Thoracic aorta (tissue), 2 donors: Measurements from ENCODE around the gene ANKMY1. TPM values are rescaled to one million over a fixed set of nuclear protein-coding genes. Genes with fewer than 3 reads are reported as not detected.

Experiments used
- ATAC-seq: fragments of 150-250 bp; one replicate; pipeline ENCODE4 v1.8.0; 2017; ENCODE audit warnings: low read depth; ENCODE audit not compliant: insufficient number of reproducible peaks, low FRiP score
- DNase-seq: peaks from one replicate; pipeline ENCODE4 v3.0.0-alpha.2; 2020; ENCODE audit warnings: low spot score
- H3K27ac ChIP-seq, 2 donors: fragments of 200-600 bp; sonication (generic); 1 replicate in 1 of 2; 2 replicates in 1 of 2; pipeline ENCODE4 v1.5.1; 2016; ENCODE audit warnings: mild to moderate bottlenecking in 2 of 2, moderate library complexity in 2 of 2
- H3K27me3 ChIP-seq: fragments of 200-600 bp; sonication (generic); replicated peaks from 2 replicates; pipeline ENCODE4 v1.6.0; 2016; ENCODE audit warnings: mild to moderate bottlenecking; ENCODE audit not compliant: insufficient read depth
- H3K36me3 ChIP-seq: fragments of 200-600 bp; sonication (generic); one replicate; pipeline ENCODE4 v1.5.1; 2016
- H3K4me1 ChIP-seq, 2 donors: fragments of 200-600 bp; sonication (generic); 1 replicate in 1 of 2; 2 replicates in 1 of 2; pipeline versions ENCODE4 v1.5.1 to v1.6.0; 2016; ENCODE audit warnings: low read depth in 2 of 2, mild to moderate bottlenecking in 1 of 2; ENCODE audit not compliant: control insufficient read depth in 1 of 2
- H3K4me3 ChIP-seq: fragments of 200-600 bp; sonication (generic); 2 replicates; pipeline ENCODE4 v1.5.1; 2016; ENCODE audit warnings: mild to moderate bottlenecking
- H3K9me3 ChIP-seq: fragments of 200-600 bp; sonication (generic); 2 replicates; pipeline ENCODE4 v1.5.1; 2016
- total RNA-seq, 2 donors: library from RNA; depleted of rRNA; stranded (reverse); fragments of >200 nt; gene quantifications; one replicate each; pipeline versions ENCODE4 v1.1.0 to v1.2.3, GENCODE V29; 2016
- TF ChIP-seq, protein P1 (sequence below): fragments of 200-600 bp; sonication (generic); IDR thresholded peaks from one replicate; pipeline ENCODE4 v1.5.1; 2019; ENCODE audit warnings: antibody characterized with exemption

Gene ANKMY1
- total RNA-seq, 2 donors from 2014 or later: 20.0 to 44.8 TPM

DNA sequence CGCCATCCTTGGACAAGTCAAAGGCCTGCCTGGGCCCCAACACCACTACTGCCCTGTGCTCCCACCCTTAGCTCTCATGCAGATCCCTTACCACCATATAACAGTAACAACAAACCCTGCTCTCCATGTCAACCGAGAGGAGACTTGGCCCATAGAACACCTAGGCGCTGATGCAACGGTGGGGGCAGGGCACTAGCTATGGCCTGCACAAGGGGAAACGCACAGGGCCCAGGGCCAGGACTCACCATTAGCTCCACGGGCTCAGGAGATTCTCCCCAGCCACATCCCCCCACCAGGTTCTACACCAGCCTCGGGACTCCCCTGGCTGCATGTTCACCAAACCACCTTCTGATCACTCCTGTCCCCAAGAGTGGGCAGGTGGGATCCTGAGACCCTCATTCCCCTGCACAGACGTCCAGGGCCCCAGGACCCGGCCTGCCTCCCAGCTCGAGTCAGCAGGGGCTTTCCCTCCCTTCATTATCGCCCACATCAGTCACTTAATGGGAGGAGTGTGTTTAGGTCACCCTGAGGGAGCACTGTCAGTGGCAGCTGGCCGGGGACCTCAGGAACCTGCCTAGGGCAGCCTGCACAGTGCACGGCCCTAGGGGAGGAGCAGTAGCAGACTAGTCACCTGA is 29.3 kb downstream of the ANKMY1 start:
- DNase-seq: no peak

DNA sequence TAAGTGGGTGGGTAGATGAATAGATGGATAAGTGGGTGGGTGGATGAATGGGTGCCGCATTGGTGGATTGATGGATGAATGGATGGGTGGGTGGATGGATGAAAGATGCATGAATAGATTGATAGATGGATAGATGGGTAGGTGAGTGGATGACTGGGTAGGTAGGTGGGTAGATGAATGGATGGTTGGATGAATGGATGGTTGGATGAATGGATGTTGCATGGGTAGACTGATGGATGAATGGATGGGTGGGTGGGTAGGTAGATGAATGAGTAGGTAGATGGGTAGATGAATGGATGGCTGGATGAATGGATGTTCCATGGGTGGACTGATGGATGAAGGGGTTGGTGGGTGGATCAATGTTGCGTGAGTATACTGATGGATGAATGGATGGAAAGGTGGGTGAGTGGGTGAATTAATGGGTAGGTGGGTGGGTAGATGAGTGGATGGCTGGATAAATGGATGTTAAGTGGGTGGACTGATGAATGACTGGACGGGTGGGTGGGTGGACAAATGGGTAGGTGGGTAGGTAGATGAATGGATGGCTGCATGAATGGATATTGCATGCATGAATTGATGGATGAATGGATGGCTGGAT is 30.5 kb downstream of the ANKMY1 start:
- ATAC-seq (no peak), DNase-seq (no peak)
- H3K27me3 ChIP-seq: no peaks in the 10 kb centered on the region
- peaks cover 12% of the 10 kb centered on the region for H3K36me3 ChIP-seq
- H3K9me3 ChIP-seq: peaks cover 3% of the 10 kb centered on the region
- H3K27ac ChIP-seq: no peak overlapping the region
- no peaks in the 10 kb centered on the region for H3K4me1 ChIP-seq
- TF ChIP-seq, protein P1, sequence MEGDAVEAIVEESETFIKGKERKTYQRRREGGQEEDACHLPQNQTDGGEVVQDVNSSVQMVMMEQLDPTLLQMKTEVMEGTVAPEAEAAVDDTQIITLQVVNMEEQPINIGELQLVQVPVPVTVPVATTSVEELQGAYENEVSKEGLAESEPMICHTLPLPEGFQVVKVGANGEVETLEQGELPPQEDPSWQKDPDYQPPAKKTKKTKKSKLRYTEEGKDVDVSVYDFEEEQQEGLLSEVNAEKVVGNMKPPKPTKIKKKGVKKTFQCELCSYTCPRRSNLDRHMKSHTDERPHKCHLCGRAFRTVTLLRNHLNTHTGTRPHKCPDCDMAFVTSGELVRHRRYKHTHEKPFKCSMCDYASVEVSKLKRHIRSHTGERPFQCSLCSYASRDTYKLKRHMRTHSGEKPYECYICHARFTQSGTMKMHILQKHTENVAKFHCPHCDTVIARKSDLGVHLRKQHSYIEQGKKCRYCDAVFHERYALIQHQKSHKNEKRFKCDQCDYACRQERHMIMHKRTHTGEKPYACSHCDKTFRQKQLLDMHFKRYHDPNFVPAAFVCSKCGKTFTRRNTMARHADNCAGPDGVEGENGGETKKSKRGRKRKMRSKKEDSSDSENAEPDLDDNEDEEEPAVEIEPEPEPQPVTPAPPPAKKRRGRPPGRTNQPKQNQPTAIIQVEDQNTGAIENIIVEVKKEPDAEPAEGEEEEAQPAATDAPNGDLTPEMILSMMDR: no peak
- H3K4me3 ChIP-seq: no peak overlapping the region

More for the DNA sequence above, 29.3 kb downstream of the ANKMY1 start:
- TF ChIP-seq, protein P1: no peak
- peaks cover 12% of the 10 kb centered on the region for H3K36me3 ChIP-seq
- no peak overlapping the region for H3K4me3 ChIP-seq
- H3K4me1 ChIP-seq: no peaks in the 10 kb centered on the region
- H3K27ac ChIP-seq: no peak overlapping the region
- H3K9me3 ChIP-seq: peaks cover 9% of the 10 kb centered on the region
- ATAC-seq: no peak
- H3K27me3 ChIP-seq: no peaks in the 10 kb centered on the region

DNA sequence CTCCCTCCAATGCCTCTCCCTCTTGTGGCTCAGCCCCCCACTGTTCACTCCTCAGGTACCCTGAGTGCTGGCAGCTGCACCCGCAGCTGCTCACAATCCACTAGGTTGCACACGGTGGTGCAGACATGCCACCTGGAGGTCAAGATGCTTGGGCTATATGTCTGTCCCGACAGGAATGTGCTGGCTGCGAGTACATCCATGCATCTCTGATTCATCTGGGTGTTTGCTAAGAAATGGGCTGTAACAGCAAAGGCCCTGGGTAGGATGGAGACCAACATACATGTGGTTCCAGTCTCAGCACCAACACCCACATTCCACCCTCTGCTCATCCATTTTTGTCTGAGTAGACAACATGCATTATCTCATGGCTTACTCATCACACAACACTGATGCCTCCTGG is 31.3 kb downstream of the ANKMY1 start:
- DNase-seq (no peak), ATAC-seq (no peak)
- Histone ChIP-seq H3K4me3 (no peak overlapping the region), H3K27me3 (no peaks in the 10 kb centered on the region), H3K27ac (no peak overlapping the region), H3K9me3 (no peaks in the 10 kb centered on the region), H3K4me1 (no peaks in the 10 kb centered on the region), H3K36me3 (peaks cover 12% of the 10 kb centered on the region)
- TF ChIP-seq, protein P1: no peak

DNA sequence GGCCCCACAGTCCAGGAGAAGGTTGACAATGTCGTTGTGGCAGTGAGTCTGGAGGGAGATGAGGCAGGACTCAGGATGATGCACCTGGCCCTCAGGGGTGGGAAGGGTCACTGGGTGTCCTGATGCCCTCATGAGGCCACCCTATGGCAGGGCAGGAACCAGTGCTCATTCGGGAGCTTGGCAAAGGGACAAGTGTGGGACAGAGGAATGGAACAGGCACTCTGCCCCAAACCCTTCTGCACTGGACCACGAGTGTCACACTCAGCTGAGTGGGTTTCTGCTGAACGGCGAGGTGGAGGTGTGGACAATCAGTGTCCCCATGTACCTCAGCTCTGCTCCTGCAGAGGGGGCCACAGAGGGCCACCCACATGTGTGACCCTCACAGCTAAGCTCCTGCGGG is 32.0 kb downstream of the ANKMY1 start:
- H3K36me3 ChIP-seq: peaks cover 12% of the 10 kb centered on the region
- no peaks in the 10 kb centered on the region for H3K9me3 ChIP-seq
- H3K27me3 ChIP-seq: no peaks in the 10 kb centered on the region
- DNase-seq (no peak), ATAC-seq (no peak)
- H3K27ac ChIP-seq: no peak overlapping the region
- no peaks in the 10 kb centered on the region for H3K4me1 ChIP-seq
- TF ChIP-seq, protein P1: no peak
- no peak overlapping the region for H3K4me3 ChIP-seq

DNA sequence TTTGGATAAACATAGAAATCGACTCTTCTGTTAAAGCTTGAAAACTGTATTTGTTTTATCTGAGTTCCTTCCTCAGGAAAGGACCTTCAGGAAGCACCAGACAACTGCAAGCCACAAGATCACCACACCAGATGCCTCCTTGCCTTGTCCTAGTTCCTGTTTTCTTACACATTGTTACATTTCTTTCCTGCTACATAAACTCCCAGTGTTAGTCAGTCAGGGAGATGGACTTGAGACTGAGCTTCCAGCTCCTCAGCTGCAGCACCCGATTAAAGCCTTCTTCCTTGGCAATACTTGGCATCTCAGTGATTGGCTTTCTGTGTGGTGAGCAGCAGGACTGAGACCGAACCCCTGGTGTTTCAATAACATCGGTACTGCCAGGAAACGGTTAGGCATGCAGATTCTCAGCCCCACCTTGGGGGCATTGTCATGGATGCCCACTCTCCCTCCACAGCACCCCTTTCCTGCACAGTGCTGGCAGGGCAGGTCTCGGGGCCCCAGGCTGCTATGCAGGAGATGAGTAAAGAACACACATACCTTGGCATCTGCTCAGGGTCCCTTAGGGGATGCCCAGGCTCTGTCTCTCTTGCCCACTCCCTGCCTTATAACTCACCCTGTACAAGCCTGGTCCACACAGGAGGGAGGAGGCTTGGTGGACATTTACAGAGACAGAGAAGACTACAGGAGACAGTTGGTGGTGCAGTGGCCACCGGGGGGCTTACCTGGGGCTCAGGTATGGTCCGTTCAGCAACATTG is 32.6 kb downstream of the ANKMY1 start:
- Histone ChIP-seq H3K27ac (no peak overlapping the region), H3K4me3 (no peak overlapping the region), H3K9me3 (no peaks in the 10 kb centered on the region), H3K27me3 (no peaks in the 10 kb centered on the region), H3K4me1 (peaks cover 0 to 5% of the 10 kb centered on the region in 2 donors), H3K36me3 (peaks cover 12% of the 10 kb centered on the region)
- ATAC-seq (no peak), DNase-seq (no peak)
- TF ChIP-seq, protein P1: no peak
